Keratinocyte (primary cell): ENCODE results near the gene USP31. TPM values are rescaled to one million over a fixed set of nuclear protein-coding genes. Genes with fewer than 3 reads are reported as not detected.

Experiments used
- DNase-seq: peaks from one replicate; pipeline ENCODE4 v3.0.0-alpha.2; 2011; ENCODE audit warnings: low read depth, missing footprints, low spot score
- FAIRE-seq: peaks from 2 replicates; lab custom pipeline; 2011; peaks lifted over from hg19 to GRCh38; lab: Jason Lieb, UNC
- H2AFZ ChIP-seq: 2 replicates; pipeline ENCODE4 v1.6.0; 2012; ENCODE audit warnings: low read length, control low read depth, inconsistent platforms; ENCODE audit not compliant: control insufficient read depth
- H3K27ac ChIP-seq: 2 replicates; pipeline ENCODE4 v1.5.1; 2011; ENCODE audit warnings: low read length; ENCODE audit not compliant: control insufficient read depth, insufficient read depth
- H3K27me3 ChIP-seq: 3 replicates; pipeline ENCODE4 v1.6.0; 2011; ENCODE audit warnings: low read length; ENCODE audit not compliant: control insufficient read depth, insufficient read depth; ENCODE audit errors: extremely low read depth
- H3K36me3 ChIP-seq, 2 experiments: 2 replicates in 1 of 2; 3 replicates in 1 of 2; pipeline ENCODE4 v1.5.1; 2011; ENCODE audit warnings: low read length in 2 of 2, mild to moderate bottlenecking in 1 of 2; ENCODE audit not compliant: control insufficient read depth in 2 of 2, insufficient read depth in 2 of 2; ENCODE audit errors: extremely low read depth in 1 of 2
- H3K4me1 ChIP-seq: 3 replicates; pipeline ENCODE4 v1.5.1; 2011; ENCODE audit warnings: low read length; ENCODE audit not compliant: control insufficient read depth, insufficient read depth; ENCODE audit errors: extremely low read depth
- H3K4me2 ChIP-seq: 3 replicates; pipeline ENCODE4 v1.6.0; 2011; ENCODE audit warnings: low read depth, low read length; ENCODE audit not compliant: control insufficient read depth, insufficient read depth; ENCODE audit errors: extremely low read depth
- H3K4me3 ChIP-seq, 3 experiments: fragments of 200-600 bp in 1 of 3; sonication (generic) in 1 of 3; 2 replicates in 2 of 3; 3 replicates in 1 of 3; pipeline ENCODE4 v1.5.1; 2011 to 2016; ENCODE audit warnings: low read length in 3 of 3, mild to moderate bottlenecking in 3 of 3, control low read depth in 2 of 3, inconsistent platforms in 1 of 3, low read depth in 1 of 3, mixed read lengths in 1 of 3, mixed run types in 1 of 3, moderate library complexity in 1 of 3; ENCODE audit not compliant: control insufficient read depth in 2 of 3, insufficient read depth in 2 of 3; ENCODE audit errors: extremely low read depth in 1 of 3
- H3K79me2 ChIP-seq: 2 replicates; pipeline ENCODE4 v1.6.0; 2012; ENCODE audit warnings: low read length; ENCODE audit not compliant: control insufficient read depth, insufficient read depth
- H3K9ac ChIP-seq: 3 replicates; pipeline ENCODE4 v1.6.0; 2011; ENCODE audit warnings: low read length; ENCODE audit not compliant: control insufficient read depth, insufficient read depth; ENCODE audit errors: extremely low read depth
- H3K9me1 ChIP-seq: 3 replicates; pipeline ENCODE4 v1.6.0; 2011; ENCODE audit warnings: low read length; ENCODE audit not compliant: control insufficient read depth, insufficient read depth; ENCODE audit errors: extremely low read depth
- H3K9me3 ChIP-seq: 2 replicates; pipeline ENCODE4 v1.5.1; 2012; ENCODE audit warnings: low read depth, low read length; ENCODE audit not compliant: control insufficient read depth
- H4K20me1 ChIP-seq: 3 replicates; pipeline ENCODE4 v1.6.0; 2011; ENCODE audit warnings: low read length; ENCODE audit not compliant: control insufficient read depth, insufficient read depth; ENCODE audit errors: extremely low read depth
- CTCF ChIP-seq, 3 experiments: IDR thresholded peaks in 1 of 3; conservative IDR thresholded peaks in 1 of 3; optimal IDR thresholded peaks in 1 of 3; 2 replicates in 2 of 3; 3 replicates in 1 of 3; pipeline versions ENCODE3 to v1.5.1; 2011; ENCODE audit warnings: low read length in 3 of 3, mild to moderate bottlenecking in 3 of 3, moderate library complexity in 2 of 3, control low read depth in 1 of 3, inconsistent platforms in 1 of 3; ENCODE audit not compliant: insufficient read depth in 2 of 3; ENCODE audit errors: extremely low read depth in 1 of 3
- EZH2 ChIP-seq: IDR thresholded peaks from one replicate; pipeline ENCODE4 v1.6.1; 2012; ENCODE audit warnings: inconsistent platforms, mild to moderate bottlenecking, low read length, moderate library complexity
- dilution Hi-C: fragments of 300-500 bp; cut with MboI; formaldehyde crosslinking; loops from one replicate; pipeline ENCODE4 v1.7.0; 2020; ENCODE audit warnings: low sequenced_read_pairs; ENCODE audit not compliant: extremely low pct_ligation_motif_present
- polyA plus RNA-seq, 5 experiments: library from polyadenylated mRNA; depleted of rRNA in 3 of 5; stranded (reverse) in 3 of 5; stranded (forward) in 1 of 5; unstranded in 1 of 5; fragments of >200 nt; gene quantifications; 1 replicate in 1 of 5; 2 replicates in 3 of 5; 3 replicates in 1 of 5; pipeline versions ENCODE4 v1.2.1 to v1.2.3, GENCODE V29; 2011 to 2012; ENCODE audit warnings: missing spikeins in 2 of 5, low read depth in 1 of 5, low replicate concordance in 1 of 5

Gene USP31
- polyA plus RNA-seq, 1 donor (not counting 4 experiments of a cell fraction or from before 2014, with no cell fraction given), result 16.3 TPM

GRCh38 chr16:23016368-23016767 is 132.9 kb downstream of the USP31 start:
- DNase-seq, result no peak
- dilution Hi-C loops, result no loop called here

GRCh38 chr16:23015580-23015979 is 133.7 kb downstream of the USP31 start:
- FAIRE-seq, result no peak
- H3K4me2 ChIP-seq, result no peak overlapping the region
- dilution Hi-C loops, result no loop called here
- H3K27ac ChIP-seq, result no peak overlapping the region
- DNase-seq, result no peak
- no peak overlapping the region for H3K9ac ChIP-seq
- no peak for TF ChIP-seq EZH2
- H3K27me3 ChIP-seq, result no peaks in the 10 kb centered on the region
- H4K20me1 ChIP-seq, result no peaks in the 10 kb centered on the region
- H3K4me1 ChIP-seq, result no peaks in the 10 kb centered on the region
- H3K9me3 ChIP-seq, result no peaks in the 10 kb centered on the region
- H3K9me1 ChIP-seq, result no peaks in the 10 kb centered on the region
- H3K4me3 ChIP-seq, result no peak overlapping the region
- no peaks in the 10 kb centered on the region for H3K36me3 ChIP-seq
- no peaks in the 10 kb centered on the region for H3K79me2 ChIP-seq
- H2AFZ ChIP-seq, result no peak overlapping the region

More at GRCh38 chr16:23016368-23016767, 132.9 kb downstream of the USP31 start:
- Histone ChIP-seq H3K27ac (no peak overlapping the region), H3K4me3 (no peak overlapping the region), H3K4me1 (no peaks in the 10 kb centered on the region), H3K9ac (no peak overlapping the region), H3K9me3 (no peaks in the 10 kb centered on the region), H3K9me1 (no peaks in the 10 kb centered on the region), H2AFZ (no peak overlapping the region), H3K36me3 (no peaks in the 10 kb centered on the region), H3K4me2 (no peak overlapping the region), H3K27me3 (no peaks in the 10 kb centered on the region), H4K20me1 (no peaks in the 10 kb centered on the region), H3K79me2 (no peaks in the 10 kb centered on the region)
- TF ChIP-seq EZH2 (no peak), CTCF (optimal IDR thresholded peaks at IDR 0.05 in 1 of 3, IDR thresholded peaks at IDR 0.05 in 1 of 3, conservative IDR thresholded peaks at IDR 0.05 in 1 of 3; ENCODE audit: extremely low read depth in 1 of 3, insufficient read depth in 2 of 3, low read length in 3 of 3) (no peak)
- FAIRE-seq, result no peak

GRCh38 chr16:23014592-23014991 is 134.7 kb downstream of the USP31 start:
- FAIRE-seq, result peak; percentile 39
- Histone ChIP-seq H3K4me1 (no peaks in the 10 kb centered on the region), H3K79me2 (no peaks in the 10 kb centered on the region), H3K4me3 (no peak overlapping the region), H4K20me1 (no peaks in the 10 kb centered on the region), H2AFZ (no peak overlapping the region), H3K27me3 (peaks cover 3% of the 10 kb centered on the region), H3K27ac (no peak overlapping the region), H3K36me3 (no peaks in the 10 kb centered on the region), H3K4me2 (no peak overlapping the region), H3K9ac (no peak overlapping the region), H3K9me3 (no peaks in the 10 kb centered on the region), H3K9me1 (no peaks in the 10 kb centered on the region)
- no peak for TF ChIP-seq EZH2
- DNase-seq, result no peak
- dilution Hi-C loops, result no loop called here

Other genes with a start within 250 kb of the USP31 start
- 0.25 to 0.70 TPM (median 0.29 TPM) in 3 replicates for gene SCNN1G, start 33.3 kb upstream of the USP31 start, polyA plus RNA-seq
- gene SCNN1B, start 152.8 kb upstream of the USP31 start, polyA plus RNA-seq, result 0.92 to 2.8 TPM (median 1.5 TPM) in 3 replicates